Measurements from ENCODE around the gene IZUMO1. TPM values are rescaled to one million over a fixed set of nuclear protein-coding genes. Genes with fewer than 3 reads are reported as not detected.

Gene IZUMO1
- polyA plus RNA-seq, 2 of the 4 experiments (the other 2 are of a cell fraction): not detected

DNA sequence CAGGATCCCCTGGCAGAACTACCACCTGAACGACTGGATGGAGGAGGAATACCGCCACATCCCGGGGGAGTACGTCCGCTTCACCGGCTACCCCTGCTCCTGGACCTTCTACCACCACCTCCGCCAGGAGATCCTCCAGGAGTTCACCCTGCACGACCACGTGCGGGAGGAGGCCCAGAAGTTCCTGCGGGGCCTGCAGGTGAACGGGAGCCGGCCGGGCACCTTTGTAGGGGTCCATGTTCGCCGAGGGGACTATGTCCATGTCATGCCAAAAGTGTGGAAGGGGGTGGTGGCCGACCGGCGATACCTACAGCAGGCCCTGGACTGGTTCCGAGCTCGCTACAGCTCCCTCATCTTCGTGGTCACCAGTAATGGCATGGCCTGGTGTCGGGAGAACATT, 43.4 kb downstream of the IZUMO1 start:
- DNase-seq (ENCODE audit: low read depth in 1 of 2, low spot score in 1 of 2): no peak
- H3K4me3 ChIP-seq: no peak overlapping the region
- H3K9me3 ChIP-seq: no peaks in the 10 kb centered on the region
- CTCF ChIA-PET: interaction anchor here (2.1 kb wide), 1 partner anchor 28 kb away, joined by 6 read pairs; no protein-coding TSS in a partner anchor
- TF ChIP-seq, protein P1, sequence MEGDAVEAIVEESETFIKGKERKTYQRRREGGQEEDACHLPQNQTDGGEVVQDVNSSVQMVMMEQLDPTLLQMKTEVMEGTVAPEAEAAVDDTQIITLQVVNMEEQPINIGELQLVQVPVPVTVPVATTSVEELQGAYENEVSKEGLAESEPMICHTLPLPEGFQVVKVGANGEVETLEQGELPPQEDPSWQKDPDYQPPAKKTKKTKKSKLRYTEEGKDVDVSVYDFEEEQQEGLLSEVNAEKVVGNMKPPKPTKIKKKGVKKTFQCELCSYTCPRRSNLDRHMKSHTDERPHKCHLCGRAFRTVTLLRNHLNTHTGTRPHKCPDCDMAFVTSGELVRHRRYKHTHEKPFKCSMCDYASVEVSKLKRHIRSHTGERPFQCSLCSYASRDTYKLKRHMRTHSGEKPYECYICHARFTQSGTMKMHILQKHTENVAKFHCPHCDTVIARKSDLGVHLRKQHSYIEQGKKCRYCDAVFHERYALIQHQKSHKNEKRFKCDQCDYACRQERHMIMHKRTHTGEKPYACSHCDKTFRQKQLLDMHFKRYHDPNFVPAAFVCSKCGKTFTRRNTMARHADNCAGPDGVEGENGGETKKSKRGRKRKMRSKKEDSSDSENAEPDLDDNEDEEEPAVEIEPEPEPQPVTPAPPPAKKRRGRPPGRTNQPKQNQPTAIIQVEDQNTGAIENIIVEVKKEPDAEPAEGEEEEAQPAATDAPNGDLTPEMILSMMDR (IDR thresholded peaks at IDR 0.05): no peak
- TF ChIP-seq CBX2 (IDR thresholded peaks at IDR 0.05; ENCODE audit: borderline replicate concordance, low read depth) (no peak), EHF (CRISPR knock-in tag; IDR thresholded peaks at IDR 0.05) (no peak), RARB (CRISPR knock-in tag; IDR thresholded peaks at IDR 0.05) (no peak), NPAS2 (CRISPR knock-in tag; IDR thresholded peaks at IDR 0.05; ENCODE audit: borderline replicate concordance) (no peak), HOXA7 (CRISPR knock-in tag; IDR thresholded peaks at IDR 0.05) (no peak), POLR2A (IDR thresholded peaks at IDR 0.05; ENCODE audit: low read length) (no peak), KDM1A (IDR thresholded peaks at IDR 0.05; ENCODE audit: low read depth) (no peak), CBX8 (IDR thresholded peaks at IDR 0.05) (no peak), RCOR1 (IDR thresholded peaks at IDR 0.05; ENCODE audit: low read depth, low read length) (no peak), PHF8 (IDR thresholded peaks at IDR 0.05; ENCODE audit: borderline replicate concordance, low read depth) (no peak), TP53 (CRISPR knock-in tag; IDR thresholded peaks at IDR 0.05) (no peak), ZC3H11A (IDR thresholded peaks at IDR 0.05) (no peak), SMC3 (IDR thresholded peaks at IDR 0.05) (no peak)
- TF ChIP-seq, protein P2, sequence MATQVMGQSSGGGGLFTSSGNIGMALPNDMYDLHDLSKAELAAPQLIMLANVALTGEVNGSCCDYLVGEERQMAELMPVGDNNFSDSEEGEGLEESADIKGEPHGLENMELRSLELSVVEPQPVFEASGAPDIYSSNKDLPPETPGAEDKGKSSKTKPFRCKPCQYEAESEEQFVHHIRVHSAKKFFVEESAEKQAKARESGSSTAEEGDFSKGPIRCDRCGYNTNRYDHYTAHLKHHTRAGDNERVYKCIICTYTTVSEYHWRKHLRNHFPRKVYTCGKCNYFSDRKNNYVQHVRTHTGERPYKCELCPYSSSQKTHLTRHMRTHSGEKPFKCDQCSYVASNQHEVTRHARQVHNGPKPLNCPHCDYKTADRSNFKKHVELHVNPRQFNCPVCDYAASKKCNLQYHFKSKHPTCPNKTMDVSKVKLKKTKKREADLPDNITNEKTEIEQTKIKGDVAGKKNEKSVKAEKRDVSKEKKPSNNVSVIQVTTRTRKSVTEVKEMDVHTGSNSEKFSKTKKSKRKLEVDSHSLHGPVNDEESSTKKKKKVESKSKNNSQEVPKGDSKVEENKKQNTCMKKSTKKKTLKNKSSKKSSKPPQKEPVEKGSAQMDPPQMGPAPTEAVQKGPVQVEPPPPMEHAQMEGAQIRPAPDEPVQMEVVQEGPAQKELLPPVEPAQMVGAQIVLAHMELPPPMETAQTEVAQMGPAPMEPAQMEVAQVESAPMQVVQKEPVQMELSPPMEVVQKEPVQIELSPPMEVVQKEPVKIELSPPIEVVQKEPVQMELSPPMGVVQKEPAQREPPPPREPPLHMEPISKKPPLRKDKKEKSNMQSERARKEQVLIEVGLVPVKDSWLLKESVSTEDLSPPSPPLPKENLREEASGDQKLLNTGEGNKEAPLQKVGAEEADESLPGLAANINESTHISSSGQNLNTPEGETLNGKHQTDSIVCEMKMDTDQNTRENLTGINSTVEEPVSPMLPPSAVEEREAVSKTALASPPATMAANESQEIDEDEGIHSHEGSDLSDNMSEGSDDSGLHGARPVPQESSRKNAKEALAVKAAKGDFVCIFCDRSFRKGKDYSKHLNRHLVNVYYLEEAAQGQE (IDR thresholded peaks at IDR 0.05): no peak
- TF ChIP-seq, protein P3, sequence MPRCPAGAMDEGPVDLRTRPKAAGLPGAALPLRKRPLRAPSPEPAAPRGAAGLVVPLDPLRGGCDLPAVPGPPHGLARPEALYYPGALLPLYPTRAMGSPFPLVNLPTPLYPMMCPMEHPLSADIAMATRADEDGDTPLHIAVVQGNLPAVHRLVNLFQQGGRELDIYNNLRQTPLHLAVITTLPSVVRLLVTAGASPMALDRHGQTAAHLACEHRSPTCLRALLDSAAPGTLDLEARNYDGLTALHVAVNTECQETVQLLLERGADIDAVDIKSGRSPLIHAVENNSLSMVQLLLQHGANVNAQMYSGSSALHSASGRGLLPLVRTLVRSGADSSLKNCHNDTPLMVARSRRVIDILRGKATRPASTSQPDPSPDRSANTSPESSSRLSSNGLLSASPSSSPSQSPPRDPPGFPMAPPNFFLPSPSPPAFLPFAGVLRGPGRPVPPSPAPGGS (IDR thresholded peaks at IDR 0.05): no peak
- TF ChIP-seq, protein P4, sequence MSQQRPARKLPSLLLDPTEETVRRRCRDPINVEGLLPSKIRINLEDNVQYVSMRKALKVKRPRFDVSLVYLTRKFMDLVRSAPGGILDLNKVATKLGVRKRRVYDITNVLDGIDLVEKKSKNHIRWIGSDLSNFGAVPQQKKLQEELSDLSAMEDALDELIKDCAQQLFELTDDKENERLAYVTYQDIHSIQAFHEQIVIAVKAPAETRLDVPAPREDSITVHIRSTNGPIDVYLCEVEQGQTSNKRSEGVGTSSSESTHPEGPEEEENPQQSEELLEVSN (IDR thresholded peaks at IDR 0.05; ENCODE audit: borderline replicate concordance, low read depth): no peak
- POLR2A ChIA-PET: no interaction called here
- no peak overlapping the region for H3K27ac ChIP-seq
- WGBS (ENCODE audit: missing lambda C conversion rate): 93% methylated on average over 23 of the region's 23 CpGs
- ATAC-seq: no peak
- peaks cover 3% of the 10 kb centered on the region; the same call in 2 of the 3 replicates for H3K4me1 ChIP-seq
- no peak overlapping the region for H3K4me2 ChIP-seq
- FAIRE-seq: no peak

DNA sequence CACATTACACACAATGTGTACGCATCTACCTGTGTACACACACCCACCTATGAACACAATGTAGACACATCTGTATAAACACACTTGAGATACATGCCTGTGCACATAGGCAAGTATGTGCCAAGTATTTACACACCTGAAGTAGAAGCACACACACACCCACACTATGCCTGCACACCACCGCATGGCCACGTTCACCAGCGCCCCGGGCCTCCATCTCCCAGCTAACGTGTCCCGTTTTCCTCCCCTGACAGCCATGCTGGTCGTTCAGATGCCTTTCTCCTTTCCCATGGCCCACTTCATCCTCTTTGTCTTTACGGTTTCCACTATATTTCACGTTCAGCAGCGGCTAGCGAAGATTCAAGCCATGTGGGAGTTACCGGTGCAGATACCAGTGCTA, 44.0 kb downstream of the IZUMO1 start:
- POLR2A ChIA-PET: no interaction called here
- WGBS (ENCODE audit: missing lambda C conversion rate): 92% methylated on average over 13 of the region's 13 CpGs
- TF ChIP-seq RFX5 (IDR thresholded peaks at IDR 0.05) (no peak), FOSL2 (IDR thresholded peaks at IDR 0.05) (no peak), FOSL2 (CRISPR knock-in tag; IDR thresholded peaks at IDR 0.05) (no peak), EHMT2 (IDR thresholded peaks at IDR 0.05; ENCODE audit: low read depth) (no peak), CBX8 (IDR thresholded peaks at IDR 0.05) (no peak), ZFP36 (IDR thresholded peaks at IDR 0.05; ENCODE audit: borderline replicate concordance, partially characterized antibody) (no peak), HOXB13 (CRISPR knock-in tag; IDR thresholded peaks at IDR 0.05; ENCODE audit: low read depth) (no peak), EP300 (IDR thresholded peaks at IDR 0.05) (no peak), FOSB (CRISPR knock-in tag; IDR thresholded peaks at IDR 0.05) (no peak), RAD21 (conservative IDR thresholded peaks at IDR 0.05 in 1 of 2, IDR thresholded peaks at IDR 0.05 in 1 of 2) (no peak), CEBPB (IDR thresholded peaks at IDR 0.05) (no peak), MYC (IDR thresholded peaks at IDR 0.05; ENCODE audit: borderline replicate concordance, low read length) (no peak)
- TF ChIP-seq, protein P5, sequence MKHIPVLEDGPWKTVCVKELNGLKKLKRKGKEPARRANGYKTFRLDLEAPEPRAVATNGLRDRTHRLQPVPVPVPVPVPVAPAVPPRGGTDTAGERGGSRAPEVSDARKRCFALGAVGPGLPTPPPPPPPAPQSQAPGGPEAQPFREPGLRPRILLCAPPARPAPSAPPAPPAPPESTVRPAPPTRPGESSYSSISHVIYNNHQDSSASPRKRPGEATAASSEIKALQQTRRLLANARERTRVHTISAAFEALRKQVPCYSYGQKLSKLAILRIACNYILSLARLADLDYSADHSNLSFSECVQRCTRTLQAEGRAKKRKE (CRISPR knock-in tag; IDR thresholded peaks at IDR 0.05; ENCODE audit: low read depth): no peak
- TF ChIP-seq, protein P6, sequence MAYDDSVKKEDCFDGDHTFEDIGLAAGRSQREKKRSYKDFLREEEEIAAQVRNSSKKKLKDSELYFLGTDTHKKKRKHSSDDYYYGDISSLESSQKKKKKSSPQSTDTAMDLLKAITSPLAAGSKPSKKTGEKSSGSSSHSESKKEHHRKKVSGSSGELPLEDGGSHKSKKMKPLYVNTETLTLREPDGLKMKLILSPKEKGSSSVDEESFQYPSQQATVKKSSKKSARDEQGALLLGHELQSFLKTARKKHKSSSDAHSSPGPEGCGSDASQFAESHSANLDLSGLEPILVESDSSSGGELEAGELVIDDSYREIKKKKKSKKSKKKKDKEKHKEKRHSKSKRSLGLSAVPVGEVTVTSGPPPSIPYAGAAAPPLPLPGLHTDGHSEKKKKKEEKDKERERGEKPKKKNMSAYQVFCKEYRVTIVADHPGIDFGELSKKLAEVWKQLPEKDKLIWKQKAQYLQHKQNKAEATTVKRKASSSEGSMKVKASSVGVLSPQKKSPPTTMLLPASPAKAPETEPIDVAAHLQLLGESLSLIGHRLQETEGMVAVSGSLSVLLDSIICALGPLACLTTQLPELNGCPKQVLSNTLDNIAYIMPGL (CRISPR knock-in tag; IDR thresholded peaks at IDR 0.05; ENCODE audit: borderline replicate concordance): no peak

More for the DNA sequence above, 44.0 kb downstream of the IZUMO1 start:
- no peak overlapping the region for H3K4me2 ChIP-seq
- CTCF ChIA-PET: interaction anchor here (0.5 to 2.5 kb wide), 5 partner anchors 11 to 544 kb away, joined by 3 to 9 read pairs (median 6); no protein-coding TSS in a partner anchor
- no peaks in the 10 kb centered on the region for H3K9me3 ChIP-seq
- no peak for FAIRE-seq
- no peak for ATAC-seq
- H3K4me1 ChIP-seq: peaks cover 3% of the 10 kb centered on the region; the same call in 2 of the 3 replicates
- no peak for DNase-seq (ENCODE audit: low read depth in 1 of 2, low spot score in 1 of 2)
- no peak overlapping the region for H3K4me3 ChIP-seq
- no peak overlapping the region for H3K27ac ChIP-seq
